OCI-LY3 (cell line): ENCODE results near the gene MIEF1.

Experiments used
- EZH2phosphoT487 ChIP-seq: fragments of 200-600 bp; shearing (Covaris generic); IDR thresholded peaks from 2 replicates; pipeline ENCODE4 v1.6.1; 2018; ENCODE audit warnings: antibody characterized with exemption, mixed run types, low read depth
- TF ChIP-seq, protein P1 (sequence below): fragments of 200-600, 300-600 bp; sonication (generic); IDR thresholded peaks from 2 replicates; pipeline ENCODE4 v1.5.1; 2014; ENCODE audit warnings: antibody characterized with exemption, low read length, low read depth

GRCh38 chr22:39490966-39491680, 11.0 kb upstream of the MIEF1 start:
- TF ChIP-seq, protein P1, sequence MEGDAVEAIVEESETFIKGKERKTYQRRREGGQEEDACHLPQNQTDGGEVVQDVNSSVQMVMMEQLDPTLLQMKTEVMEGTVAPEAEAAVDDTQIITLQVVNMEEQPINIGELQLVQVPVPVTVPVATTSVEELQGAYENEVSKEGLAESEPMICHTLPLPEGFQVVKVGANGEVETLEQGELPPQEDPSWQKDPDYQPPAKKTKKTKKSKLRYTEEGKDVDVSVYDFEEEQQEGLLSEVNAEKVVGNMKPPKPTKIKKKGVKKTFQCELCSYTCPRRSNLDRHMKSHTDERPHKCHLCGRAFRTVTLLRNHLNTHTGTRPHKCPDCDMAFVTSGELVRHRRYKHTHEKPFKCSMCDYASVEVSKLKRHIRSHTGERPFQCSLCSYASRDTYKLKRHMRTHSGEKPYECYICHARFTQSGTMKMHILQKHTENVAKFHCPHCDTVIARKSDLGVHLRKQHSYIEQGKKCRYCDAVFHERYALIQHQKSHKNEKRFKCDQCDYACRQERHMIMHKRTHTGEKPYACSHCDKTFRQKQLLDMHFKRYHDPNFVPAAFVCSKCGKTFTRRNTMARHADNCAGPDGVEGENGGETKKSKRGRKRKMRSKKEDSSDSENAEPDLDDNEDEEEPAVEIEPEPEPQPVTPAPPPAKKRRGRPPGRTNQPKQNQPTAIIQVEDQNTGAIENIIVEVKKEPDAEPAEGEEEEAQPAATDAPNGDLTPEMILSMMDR = no peak
- no peak for TF ChIP-seq EZH2phosphoT487
